Thyroid gland (tissue), 4 donors: ENCODE results near the gene SIPA1L3. TPM values are rescaled to one million over a fixed set of nuclear protein-coding genes. Genes with fewer than 3 reads are reported as not detected.

Source experiments
- DNase-seq, 2 donors: peaks; one replicate each; pipeline ENCODE4 v3.0.0-alpha.2; 2019
- H3K27ac ChIP-seq, 3 donors: fragments of 200-600 bp; sonication (generic); 1 replicate in 2 of 3; 2 replicates in 1 of 3; pipeline ENCODE4 v1.5.1; 2016 to 2019; ENCODE audit warnings: mild to moderate bottlenecking in 1 of 3, moderate library complexity in 1 of 3
- H3K27me3 ChIP-seq: fragments of 200-600 bp; sonication (generic); one replicate; pipeline ENCODE4 v1.5.1; 2019
- H3K36me3 ChIP-seq, 2 donors: fragments of 200-600 bp; sonication (generic); one replicate each; pipeline ENCODE4 v1.5.1; 2016 to 2019
- H3K4me1 ChIP-seq, 2 donors: fragments of 200-600 bp; sonication (generic); one replicate each; pipeline ENCODE4 v1.5.1; 2017 to 2019
- H3K4me3 ChIP-seq, 3 donors: fragments of 200-600 bp; sonication (generic); replicated peaks in 1 of 3; 1 replicate in 2 of 3; 2 replicates in 1 of 3; pipeline ENCODE4 v1.5.1; 2016; ENCODE audit warnings: mild to moderate bottlenecking in 1 of 3
- H3K9me3 ChIP-seq: fragments of 200-600 bp; sonication (generic); one replicate; pipeline ENCODE4 v1.5.1; 2017
- POLR2A ChIP-seq, 2 donors: fragments of 450-650 bp; IDR thresholded peaks; one replicate each; pipeline ENCODE4 v1.6.1; 2017; ENCODE audit warnings: antibody characterized with exemption in 2 of 2, mild to moderate bottlenecking in 2 of 2, moderate library complexity in 1 of 2
- WGBS, 2 donors: methylation state at CpG; one replicate each; pipeline ENCODE4 v1.1.5; 2017; 5-methylcytosine and 5-hydroxymethylcytosine counted together
- intact Hi-C: fragments of 100-400 bp; cut with DNase I; formaldehyde crosslinking; loops from one replicate; pipeline ENCODE4 v1.15.1; 2023
- total RNA-seq, 4 donors: library from RNA; depleted of rRNA; stranded (reverse); fragments of >200 nt; gene quantifications; one replicate each; pipeline ENCODE4 v1.2.3, GENCODE V29; 2016
- TF ChIP-seq, protein P1 (sequence below), 6 experiments: fragments of 200-600 bp in 3 of 6; fragments of 450-650 bp in 3 of 6; sonication (generic) in 3 of 6; IDR thresholded peaks; one replicate each; pipeline ENCODE4 v1.5.1; 2016 to 2019; ENCODE audit warnings: antibody characterized with exemption in 6 of 6, mild to moderate bottlenecking in 2 of 6, inconsistent platforms in 1 of 6, moderate library complexity in 1 of 6

Gene SIPA1L3
- total RNA-seq, 4 donors from 2014 or later, result 39.4 to 130 (median 116) TPM

- intact Hi-C loops, result no loop called here
- peaks cover 17 to 29% of the 10 kb centered on the region in 2 donors for H3K36me3 ChIP-seq
- no peaks in the 10 kb centered on the region for H3K9me3 ChIP-seq
- H3K4me3 ChIP-seq, result no peak overlapping the region
- no peak for DNase-seq
- no peaks in the 10 kb centered on the region for H3K4me1 ChIP-seq
- H3K27me3 ChIP-seq, result no peaks in the 10 kb centered on the region
- no peak overlapping the region for H3K27ac ChIP-seq
- TF ChIP-seq POLR2A (IDR thresholded peaks at IDR 0.05), result no peak
- TF ChIP-seq, protein P1, sequence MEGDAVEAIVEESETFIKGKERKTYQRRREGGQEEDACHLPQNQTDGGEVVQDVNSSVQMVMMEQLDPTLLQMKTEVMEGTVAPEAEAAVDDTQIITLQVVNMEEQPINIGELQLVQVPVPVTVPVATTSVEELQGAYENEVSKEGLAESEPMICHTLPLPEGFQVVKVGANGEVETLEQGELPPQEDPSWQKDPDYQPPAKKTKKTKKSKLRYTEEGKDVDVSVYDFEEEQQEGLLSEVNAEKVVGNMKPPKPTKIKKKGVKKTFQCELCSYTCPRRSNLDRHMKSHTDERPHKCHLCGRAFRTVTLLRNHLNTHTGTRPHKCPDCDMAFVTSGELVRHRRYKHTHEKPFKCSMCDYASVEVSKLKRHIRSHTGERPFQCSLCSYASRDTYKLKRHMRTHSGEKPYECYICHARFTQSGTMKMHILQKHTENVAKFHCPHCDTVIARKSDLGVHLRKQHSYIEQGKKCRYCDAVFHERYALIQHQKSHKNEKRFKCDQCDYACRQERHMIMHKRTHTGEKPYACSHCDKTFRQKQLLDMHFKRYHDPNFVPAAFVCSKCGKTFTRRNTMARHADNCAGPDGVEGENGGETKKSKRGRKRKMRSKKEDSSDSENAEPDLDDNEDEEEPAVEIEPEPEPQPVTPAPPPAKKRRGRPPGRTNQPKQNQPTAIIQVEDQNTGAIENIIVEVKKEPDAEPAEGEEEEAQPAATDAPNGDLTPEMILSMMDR (IDR thresholded peaks at IDR 0.05), result no peak
- 94 to 98% methylated on average over 5 of the region's 5 CpGs for WGBS, 2 donors
Observed at GRCh38 chr19:38158730-38159129, 251.7 kb downstream of the SIPA1L3 start.

- Histone ChIP-seq H3K27me3 (no peaks in the 10 kb centered on the region), H3K4me3 (no peak overlapping the region), H3K27ac (no peak overlapping the region), H3K4me1 (no peaks in the 10 kb centered on the region), H3K9me3 (no peaks in the 10 kb centered on the region), H3K36me3 (peaks cover 25 to 43% of the 10 kb centered on the region in 2 donors)
- TF ChIP-seq, protein P1 (IDR thresholded peaks at IDR 0.05), result no peak
- TF ChIP-seq POLR2A (IDR thresholded peaks at IDR 0.05), result no peak
- 100% methylated on average over 5 of the region's 5 CpGs; no CpG with 5 or more reads in 1 of the 2 donors for WGBS, 2 donors
- intact Hi-C loops, result no loop called here
- no peak for DNase-seq
Observed at GRCh38 chr19:38162094-38162493, 255.1 kb downstream of the SIPA1L3 start.

DNA sequence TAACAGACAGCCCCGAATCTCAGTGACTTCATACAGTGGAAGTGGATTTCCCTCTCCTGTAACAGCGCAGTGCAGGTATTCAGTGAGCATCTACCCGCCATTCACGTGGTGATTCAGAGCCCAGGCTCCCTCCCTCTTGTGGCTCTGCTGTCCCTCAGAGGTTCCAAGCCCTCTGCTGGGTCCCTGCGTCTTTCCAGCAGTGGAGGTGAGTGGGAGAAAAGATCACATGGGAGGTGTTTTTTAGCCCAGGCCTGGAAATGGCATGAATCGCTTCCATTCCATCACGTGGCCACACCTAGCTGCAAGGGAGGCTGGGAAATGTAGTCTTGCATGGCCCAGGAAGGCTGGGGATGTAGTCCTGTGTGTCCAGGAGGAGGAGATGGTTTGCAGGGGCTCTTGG is 255.6 kb downstream of the SIPA1L3 start:
- no peak for DNase-seq
- H3K4me1 ChIP-seq, result no peaks in the 10 kb centered on the region
- intact Hi-C loops, result no loop called here
- 95 to 98% methylated on average over 7 of the region's 7 CpGs for WGBS, 2 donors
- no peak overlapping the region for H3K27ac ChIP-seq
- TF ChIP-seq, protein P1 (IDR thresholded peaks at IDR 0.05), result no peak
- no peak for TF ChIP-seq POLR2A (IDR thresholded peaks at IDR 0.05)
- no peak overlapping the region for H3K4me3 ChIP-seq
- peaks cover 25 to 47% of the 10 kb centered on the region in 2 donors for H3K36me3 ChIP-seq
- H3K9me3 ChIP-seq, result no peaks in the 10 kb centered on the region
- H3K27me3 ChIP-seq, result no peaks in the 10 kb centered on the region

DNA sequence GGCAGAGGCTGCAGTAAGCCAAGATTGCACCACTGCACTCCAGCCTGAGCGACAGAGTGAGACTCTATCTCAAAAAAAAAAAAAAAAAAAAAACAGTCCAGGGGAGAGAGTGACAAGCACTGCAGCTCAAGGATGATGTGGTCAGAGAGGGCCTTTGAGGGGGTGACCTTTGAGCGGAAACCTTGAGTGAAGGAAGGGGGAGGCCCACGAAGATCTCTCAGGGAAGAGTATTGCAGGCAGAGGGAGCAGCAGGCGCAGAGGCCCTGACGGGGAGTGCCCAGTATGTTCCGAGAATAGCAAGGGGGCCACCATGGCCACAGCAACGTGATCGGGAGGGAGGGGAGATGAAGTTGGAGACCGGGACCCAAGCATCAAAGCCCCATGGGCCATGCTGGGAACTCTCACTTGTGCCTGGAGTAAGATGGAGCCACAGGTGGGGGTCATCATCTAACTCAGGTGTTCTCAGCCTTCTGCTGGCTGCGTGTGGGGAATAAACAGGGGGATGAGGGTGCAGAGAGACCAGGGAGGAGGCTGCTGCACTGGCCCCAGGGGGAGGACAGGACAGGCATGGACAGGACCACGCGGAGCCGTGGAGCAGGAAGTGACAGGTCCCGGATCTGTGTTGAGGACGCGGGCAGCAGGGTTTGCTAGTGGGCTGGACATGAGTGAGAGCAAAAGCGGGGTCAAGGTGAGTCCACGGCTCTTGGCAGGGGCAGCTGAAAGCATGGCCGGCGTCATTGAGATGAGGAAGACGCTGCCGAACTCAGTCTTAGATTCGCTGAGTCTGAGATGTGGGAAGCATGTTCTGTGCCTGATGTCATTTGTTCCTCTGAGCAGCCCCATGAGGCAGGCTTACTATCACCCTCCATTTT is 256.6 kb downstream of the SIPA1L3 start:
- H3K4me3 ChIP-seq, result no peak overlapping the region
- no peaks in the 10 kb centered on the region for H3K9me3 ChIP-seq
- H3K27ac ChIP-seq, result no peak overlapping the region
- DNase-seq, result no peak
- TF ChIP-seq POLR2A (IDR thresholded peaks at IDR 0.05), result no peak
- TF ChIP-seq, protein P1 (IDR thresholded peaks at IDR 0.05), result no peak
- 95% methylated on average over 23 of the region's 23 CpGs for WGBS, 2 donors
- intact Hi-C loops, result no loop called here
- H3K36me3 ChIP-seq, result peaks cover 25 to 48% of the 10 kb centered on the region in 2 donors
- no peaks in the 10 kb centered on the region for H3K4me1 ChIP-seq
- H3K27me3 ChIP-seq, result no peaks in the 10 kb centered on the region

DNA sequence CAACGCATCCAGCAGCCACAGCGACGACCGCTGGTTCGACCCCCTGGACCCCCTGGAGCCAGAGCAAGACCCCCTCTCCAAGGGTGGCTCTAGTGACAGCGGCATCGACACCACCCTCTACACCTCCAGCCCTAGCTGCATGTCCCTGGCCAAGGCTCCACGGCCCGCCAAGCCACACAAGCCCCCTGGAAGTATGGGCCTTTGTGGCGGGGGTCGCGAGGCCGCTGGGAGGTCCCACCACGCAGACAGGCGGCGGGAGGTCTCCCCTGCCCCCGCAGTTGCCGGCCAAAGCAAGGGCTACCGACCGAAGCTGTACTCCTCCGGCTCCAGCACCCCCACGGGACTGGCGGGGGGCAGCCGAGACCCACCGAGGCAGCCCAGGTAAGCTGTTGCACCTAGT is 257.5 kb downstream of the SIPA1L3 start:
- TF ChIP-seq POLR2A (IDR thresholded peaks at IDR 0.05), result no peak
- TF ChIP-seq, protein P1 (IDR thresholded peaks at IDR 0.05), result no peak
- H3K36me3 ChIP-seq, result peaks cover 25 to 48% of the 10 kb centered on the region in 2 donors
- H3K4me3 ChIP-seq, result no peak overlapping the region
- no peak for DNase-seq
- no peak overlapping the region for H3K27ac ChIP-seq
- no peaks in the 10 kb centered on the region for H3K4me1 ChIP-seq
- 99% methylated on average over 7 of the region's 25 CpGs; no CpG with 5 or more reads in 1 of the 2 donors for WGBS, 2 donors
- H3K27me3 ChIP-seq, result no peaks in the 10 kb centered on the region
- intact Hi-C loops, result no loop called here
- no peaks in the 10 kb centered on the region for H3K9me3 ChIP-seq
